ENCODE results near the gene PPP1R12C. TPM values are rescaled to one million over a fixed set of nuclear protein-coding genes. Genes with fewer than 3 reads are reported as not detected.
"Not testable (repeated sequence)": the region's sequence is repeated elsewhere in the genome, so short reads cannot be mapped to it uniquely, and the experiment has no call there.

Gene PPP1R12C
- 227 and 261 TPM in 2 replicates for total RNA-seq (2014; rRNA removed; shearing (Covaris generic))

DNA sequence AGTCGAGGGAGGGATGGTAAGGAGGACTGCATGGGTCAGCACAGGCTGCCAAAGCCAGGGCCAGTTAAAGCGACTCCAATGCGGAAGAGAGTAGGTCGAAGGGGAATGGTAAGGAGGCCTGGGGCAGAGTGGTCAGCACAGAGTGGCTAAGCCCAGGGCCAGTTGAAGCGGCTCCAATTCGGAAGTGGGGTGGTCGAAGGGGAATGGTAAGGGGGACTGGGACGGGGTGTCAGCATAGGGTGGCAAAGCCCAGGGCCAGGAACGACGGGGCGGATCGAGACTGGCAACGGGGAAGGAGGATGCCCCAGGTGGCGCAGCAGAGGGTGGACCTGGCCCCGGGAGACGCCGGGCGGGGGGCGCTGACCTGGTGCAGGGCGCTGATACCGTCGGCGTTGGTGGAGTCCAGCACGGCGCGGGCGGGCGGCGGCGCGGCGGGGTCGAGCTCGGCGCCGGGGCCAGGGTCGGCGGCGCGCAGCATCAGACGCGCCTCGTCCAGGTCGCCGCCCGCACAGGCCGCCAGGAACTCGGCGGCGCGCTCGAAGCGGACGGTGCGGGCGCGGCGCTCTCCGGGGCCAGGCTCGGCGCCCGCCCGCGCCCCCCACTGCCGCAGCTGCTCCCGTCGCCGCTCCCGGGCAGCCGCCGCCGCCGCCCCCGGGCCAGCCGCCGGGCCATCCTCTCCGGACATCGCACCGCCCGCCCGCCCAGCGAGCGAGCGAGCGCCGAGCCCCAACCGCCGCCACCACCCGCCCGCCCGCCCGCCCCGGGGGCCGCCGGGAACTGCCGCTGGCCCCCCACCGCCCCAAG, at the start of gene PPP1R12C:
TSS of gene PPP1R12C (minus strand) at position 779 of the 804 bp plus-strand sequence. CDS start at position 685, 94 bp downstream.
- DNase-seq (ENCODE audit: low spot score) = no peak

DNA sequence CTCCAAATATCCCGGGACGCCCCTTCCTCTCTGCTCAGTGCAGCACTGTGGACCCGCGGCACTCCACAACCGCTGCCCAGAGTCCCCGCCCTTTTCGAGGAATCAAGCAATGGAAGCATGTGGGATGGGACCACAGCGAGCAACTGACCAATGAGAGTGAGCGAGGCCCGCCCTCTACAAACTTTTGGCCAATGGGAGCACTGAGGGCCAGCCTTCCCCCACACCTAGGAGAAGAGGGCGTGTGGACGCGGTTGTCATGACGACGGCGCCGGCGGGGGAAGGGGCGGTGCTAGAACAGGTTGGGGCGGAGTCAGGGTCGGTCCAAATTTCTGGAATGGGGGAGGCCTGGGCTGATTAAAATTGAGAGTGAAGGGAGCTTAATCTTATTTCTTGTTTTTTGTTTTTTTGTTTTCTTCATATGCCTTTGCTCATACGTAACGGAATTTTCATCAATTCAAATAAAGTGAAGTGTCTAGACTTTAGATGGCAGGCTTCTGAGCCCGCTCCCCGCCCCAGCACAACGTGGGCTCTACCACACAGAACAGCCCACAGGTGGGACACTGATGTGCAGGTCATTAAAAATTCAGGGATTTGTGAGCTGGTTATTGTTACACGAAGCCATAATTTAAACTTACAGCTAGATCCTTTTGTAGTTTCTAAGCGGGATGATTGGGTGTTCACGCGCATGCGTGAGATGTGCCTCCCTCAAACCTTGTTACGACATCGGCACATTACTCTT, 49.3 kb upstream of the PPP1R12C start, which contains the start of gene DNAAF3:
TSS of gene DNAAF3 (minus strand) at position 84 of the 739 bp plus-strand sequence. CDS start 200 bp downstream, outside the sequence.
- DNase-seq (ENCODE audit: low spot score) = peak; percentile 100

DNA sequence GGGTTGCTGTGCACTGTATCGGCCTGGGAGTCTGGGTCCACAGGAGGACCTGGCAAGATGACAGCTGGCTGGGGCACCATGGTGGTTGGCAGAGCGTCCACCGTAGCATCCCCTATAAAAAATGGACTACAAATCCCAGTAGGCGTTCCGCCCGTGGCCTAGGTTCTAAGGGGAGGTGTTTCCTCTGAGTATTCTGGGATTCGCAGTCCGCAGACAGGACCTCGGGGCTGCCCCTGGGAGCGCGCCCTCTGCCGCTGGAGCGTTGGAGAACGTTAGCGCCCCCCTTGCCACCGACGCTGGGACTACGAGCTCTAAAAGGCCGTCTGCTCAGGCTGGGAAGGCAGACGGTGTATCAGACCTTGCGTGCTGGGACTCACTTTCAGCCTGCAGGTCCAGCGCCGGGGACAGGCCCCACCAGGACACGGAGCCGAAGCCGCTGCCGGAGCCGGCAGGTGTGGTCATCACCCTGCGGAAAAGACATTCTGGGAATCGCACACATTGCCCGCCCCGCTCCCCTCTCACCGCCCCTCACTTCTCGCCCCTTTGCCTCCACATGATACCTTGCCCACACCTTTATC, 48.6 kb upstream of the PPP1R12C start:
- peak; percentile 97 for DNase-seq (ENCODE audit: low spot score)

DNA sequence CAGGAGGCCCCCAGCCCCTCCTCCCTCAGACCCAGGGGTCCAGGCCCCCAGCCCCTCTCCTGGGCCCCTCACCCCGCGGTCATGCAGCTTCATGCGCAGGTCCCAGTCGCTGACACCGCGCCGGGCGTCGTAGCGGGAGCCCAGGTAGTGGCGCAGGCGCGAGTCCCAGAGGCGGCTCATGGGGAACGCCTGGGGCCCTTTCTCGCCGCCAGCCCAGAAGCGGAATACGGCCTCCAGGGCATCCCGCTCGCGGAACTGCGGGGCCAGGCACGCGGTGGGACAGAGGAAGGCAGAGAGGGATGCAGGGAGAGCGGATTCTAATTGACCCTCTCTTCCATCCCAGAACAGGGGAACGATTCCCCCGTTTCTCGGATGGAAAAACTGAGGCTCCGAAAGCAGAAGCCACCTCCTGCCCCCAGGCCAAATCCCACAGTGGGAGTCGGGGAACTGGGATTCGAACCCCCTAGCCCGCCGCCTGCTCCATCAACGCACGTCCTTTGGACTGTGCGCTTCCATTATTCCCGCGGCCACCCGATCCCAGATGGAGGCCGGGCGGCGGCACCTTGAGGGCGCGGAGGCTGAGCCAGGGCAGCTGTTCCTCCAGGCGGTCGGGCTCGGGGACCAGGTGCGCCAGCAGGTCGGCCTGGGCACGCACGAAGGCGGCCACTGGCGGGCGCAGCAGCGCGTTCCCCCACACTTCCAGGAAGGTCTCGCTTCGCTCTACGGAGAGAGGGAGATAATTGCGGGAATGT, 44.3 kb upstream of the PPP1R12C start:
- DNase-seq (ENCODE audit: low spot score) = no peak

DNA sequence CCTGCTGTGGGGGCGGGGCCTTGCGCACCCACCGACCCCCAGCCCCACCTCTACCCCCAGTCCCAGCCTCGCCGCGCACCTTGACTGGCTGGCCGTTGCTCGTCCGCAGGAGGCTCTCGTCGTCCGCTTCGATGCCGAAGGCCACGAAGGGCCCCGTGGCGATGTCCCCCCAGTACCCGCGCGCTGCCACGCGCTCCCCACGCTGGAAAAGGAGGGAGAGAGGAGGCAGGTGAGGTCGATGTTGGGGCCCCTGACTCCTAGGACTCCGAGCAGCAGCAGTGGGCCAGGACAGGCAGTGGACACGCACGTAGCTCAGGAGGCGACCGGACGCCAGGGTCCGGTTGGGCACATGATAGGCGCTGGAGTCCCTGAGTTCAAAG, 43.5 kb upstream of the PPP1R12C start:
- DNase-seq (ENCODE audit: low spot score) = no peak

DNA sequence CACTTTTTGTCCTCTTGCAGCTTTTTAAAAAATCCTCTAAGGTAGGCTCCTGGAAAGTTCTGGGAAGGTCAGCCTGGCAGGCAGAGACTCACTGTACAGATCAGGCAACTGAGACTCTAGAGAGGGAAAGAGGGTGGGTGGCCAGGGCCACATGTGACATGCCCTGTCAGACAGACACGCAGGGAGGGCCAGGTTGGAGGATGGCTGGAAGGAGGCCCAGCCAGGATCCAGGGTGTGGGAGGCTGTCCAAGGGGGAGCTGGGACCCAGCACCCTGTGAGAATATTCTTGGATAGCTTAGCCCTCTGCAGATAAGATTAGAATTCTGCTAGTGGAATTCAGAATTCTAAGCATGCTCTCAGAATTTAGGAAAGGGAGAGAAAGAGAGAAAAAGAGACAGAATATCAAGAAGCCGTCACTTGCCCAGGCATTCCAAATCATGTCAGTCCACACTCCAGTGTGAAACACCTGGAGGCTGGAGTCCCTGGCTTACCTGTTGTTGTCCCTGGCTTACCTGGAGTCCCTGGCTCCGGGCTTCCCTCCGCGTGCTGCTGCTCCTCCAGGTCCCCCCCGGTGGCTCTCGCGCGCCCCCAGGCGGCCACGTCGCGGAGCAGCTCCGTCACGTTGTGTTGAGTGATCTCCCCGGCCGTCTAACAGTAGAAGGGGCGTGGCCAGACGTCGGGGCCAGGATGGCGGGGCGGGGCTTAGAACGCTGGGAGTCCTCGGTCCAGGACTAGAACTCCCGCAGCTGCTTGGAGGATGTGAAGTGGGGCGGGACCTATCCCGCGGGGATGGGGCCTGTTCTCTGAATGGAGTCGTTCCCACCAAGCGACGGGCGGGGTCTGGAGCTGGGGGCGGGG, 42.9 kb upstream of the PPP1R12C start:
- peak; percentile 99 for DNase-seq (ENCODE audit: low spot score)

DNA sequence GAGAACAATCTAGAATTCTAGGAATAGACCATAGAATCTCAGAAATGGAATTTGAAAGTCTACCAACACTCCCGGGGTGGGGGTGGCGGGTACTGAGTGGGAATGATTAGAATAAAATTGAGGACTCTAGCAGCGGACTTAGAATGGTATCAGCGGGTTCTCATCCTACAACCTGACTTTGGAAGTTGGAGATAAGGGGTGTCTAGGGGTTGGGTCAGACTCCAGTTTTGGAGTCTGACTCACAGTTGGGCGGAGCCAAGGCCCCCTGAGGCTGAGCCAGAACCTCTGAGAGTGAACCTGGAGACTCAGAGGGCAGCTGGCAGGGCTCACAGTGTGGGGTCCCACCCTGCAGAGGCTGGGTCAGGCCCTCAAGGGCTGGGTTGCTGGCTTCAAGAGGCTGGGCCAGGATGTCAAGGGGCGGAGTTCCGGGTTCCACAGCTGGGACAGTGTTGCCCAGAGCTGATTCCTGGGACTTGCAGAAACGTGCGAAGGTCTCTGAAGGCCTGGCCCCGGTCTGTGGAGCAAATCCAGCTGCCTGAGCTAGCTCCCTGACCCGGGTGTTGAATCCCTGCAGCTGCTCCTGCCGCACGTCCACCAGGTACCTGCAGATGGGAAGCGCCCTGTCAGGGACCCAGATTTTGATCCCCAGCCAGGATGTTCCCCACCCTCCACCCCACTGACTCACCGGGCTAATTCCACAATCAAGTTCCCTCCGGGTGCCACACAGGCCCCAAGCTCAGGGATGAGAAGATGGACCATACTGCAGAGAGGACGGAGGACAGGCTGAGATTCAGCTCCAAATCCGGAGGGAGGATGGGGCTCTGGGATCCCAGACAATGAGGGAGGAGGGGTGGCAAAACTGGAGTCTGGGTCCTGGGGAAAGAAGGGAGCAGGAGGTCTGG, 41.7 kb upstream of the PPP1R12C start:
- no peak for DNase-seq (ENCODE audit: low spot score)

DNA sequence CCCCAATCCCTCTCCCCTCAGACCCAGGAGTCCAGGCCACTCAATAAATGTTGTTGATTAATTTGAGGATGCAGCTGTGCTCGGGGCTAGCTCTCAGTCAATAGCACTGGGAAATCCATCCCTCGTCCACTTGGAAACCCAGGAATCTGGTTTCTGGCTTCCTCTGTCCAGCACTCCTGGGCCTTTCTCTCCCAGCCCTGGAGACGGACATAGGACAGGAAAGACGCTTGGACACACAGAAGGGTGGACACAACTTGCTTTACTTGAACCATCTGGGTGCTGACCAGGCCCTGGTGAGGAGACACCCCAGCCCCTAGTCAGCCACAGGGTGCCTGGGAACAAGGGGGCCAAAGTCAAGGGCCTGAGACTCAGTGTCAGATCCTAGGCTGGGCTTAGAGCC, 41.0 kb upstream of the PPP1R12C start:
- no peak for DNase-seq (ENCODE audit: low spot score)

DNA sequence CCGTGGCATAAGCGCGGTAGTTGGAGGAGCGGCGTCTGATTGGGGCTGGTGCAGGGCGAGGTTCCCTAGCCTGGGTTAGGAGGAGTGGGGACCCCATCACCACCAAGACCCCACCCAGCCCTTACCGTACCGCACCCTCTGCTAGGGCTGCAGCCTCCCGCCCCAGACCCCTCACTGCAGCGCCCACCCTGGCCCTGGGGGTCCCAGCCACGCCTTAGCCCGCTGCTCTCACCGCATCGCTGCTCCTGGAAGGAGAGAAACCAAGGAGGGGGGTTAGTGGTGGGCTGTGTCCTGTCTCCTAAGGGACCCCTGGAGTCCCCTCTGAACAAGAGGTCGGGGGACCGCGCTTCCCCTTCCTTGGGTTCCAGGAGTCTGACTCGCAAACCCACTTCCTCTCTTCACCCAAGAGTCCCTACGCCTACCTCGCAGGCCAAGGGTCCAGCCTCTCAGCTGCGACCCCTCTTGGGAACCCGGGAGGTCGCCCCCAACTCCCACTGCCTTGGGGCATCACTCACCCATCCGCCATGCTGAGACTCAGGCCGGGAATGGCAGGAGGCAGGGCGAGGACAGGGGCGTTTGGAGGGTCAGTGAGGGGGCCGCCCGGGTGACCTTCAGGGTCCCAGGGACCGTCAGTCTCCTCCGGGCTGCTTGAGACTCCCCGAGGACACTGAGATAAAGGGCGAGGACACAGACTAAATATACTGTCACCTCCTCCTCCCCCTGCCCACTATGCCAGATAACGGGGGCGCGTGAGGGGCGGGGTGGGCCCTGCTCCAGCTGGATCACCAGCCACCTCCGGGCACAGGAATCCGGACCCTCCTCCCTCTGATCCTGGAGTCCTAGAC, 39.8 kb upstream of the PPP1R12C start, which contains the start of gene TNNI3:
TSS of gene TNNI3 (minus strand) at position 669 of the 845 bp plus-strand sequence. CDS start at position 526, 143 bp downstream.
- no peak for DNase-seq (ENCODE audit: low spot score)

DNA sequence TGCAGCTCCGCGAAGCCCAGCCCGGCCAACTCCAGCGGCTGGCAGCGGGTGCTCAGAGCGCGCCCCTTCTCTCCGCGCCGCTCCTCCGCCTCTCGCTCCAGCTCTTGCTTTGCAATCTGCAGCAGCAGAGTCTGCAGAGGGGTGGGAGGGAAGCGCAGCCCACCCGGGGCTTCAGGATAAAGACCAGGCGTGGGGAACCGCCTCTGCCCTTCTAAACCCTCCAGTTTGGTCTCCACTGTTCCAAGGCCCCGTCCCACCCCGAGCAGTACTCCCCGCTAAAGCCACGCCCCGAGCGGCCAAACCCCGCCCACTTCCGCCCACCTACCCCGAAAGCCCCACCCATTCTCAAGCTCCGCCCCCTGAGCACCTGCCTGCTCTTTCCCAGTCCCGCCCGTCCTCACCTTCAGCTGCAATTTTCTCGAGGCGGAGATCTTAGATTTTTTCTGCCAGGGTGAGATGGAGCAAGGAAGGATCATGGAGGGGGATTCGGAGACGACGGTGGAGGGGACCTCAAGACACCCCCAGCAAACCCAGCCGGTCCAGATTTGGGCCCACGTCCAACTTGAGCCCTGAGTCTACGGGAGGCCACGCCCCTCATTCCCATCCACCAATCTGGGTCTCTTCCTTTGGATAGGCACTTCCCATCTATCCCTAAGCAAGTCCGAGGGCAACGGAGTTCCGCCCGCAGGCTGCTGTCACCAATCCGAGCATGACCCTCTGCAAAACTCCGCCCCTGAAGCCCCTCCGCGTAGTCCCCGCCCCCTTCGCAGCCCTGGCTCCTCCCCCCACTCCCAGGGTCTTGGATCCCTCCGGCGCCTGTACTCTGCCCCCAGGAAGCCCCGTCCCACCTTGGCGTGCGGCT, 39.0 kb upstream of the PPP1R12C start:
- peak; percentile 96 for DNase-seq (ENCODE audit: low spot score)

DNA sequence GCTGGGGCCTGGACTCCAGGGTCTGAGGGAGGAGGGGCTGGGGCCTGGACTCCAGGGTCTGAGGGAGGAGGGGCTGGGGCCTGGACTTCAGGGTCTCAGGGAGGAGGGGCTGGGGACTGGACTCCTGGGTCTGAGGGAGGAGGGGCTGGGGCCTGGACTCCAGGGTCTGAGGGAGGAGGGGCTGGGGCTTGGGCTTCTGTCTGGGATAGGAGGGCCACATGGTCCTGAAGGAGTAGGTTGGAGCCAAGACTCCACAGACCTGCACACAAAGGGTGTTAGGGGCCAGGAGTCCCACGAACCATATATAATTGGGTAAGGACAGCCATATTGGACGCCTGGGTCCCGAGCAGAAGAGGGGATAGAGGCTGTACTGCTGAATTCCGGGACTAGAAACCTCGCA, 38.3 kb upstream of the PPP1R12C start:
- DNase-seq (ENCODE audit: low spot score) = not testable (repeated sequence)

DNA sequence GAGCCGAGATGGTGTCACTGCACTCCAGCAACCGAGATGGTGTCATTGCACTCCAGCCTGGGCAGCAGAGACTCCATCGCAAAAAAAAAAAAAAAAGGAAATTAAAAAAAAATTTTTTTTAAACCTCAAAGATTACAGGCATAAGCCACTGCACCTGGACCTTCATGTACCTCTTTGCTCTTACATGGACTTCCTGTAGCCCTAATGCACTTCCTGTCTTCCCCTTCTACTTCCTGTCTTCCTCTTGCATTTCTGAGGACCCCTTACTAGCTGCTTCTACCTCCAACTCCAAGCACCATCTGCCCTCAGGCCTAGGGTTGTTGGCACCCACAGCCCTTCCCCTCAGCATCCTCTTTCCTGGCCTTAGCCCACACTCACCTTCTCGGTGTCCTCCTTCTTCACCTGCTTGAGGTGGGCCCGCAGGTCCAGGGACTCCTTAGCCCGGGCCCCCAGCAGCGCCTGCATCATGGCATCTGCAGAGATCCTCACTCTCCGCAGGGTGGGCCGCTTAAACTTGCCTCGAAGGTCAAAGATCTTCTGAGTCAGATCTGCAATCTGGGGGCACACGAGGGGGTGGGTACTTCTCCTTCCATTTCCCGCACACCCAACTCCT, 36.3 kb upstream of the PPP1R12C start:
- no peak for DNase-seq (ENCODE audit: low spot score)

DNA sequence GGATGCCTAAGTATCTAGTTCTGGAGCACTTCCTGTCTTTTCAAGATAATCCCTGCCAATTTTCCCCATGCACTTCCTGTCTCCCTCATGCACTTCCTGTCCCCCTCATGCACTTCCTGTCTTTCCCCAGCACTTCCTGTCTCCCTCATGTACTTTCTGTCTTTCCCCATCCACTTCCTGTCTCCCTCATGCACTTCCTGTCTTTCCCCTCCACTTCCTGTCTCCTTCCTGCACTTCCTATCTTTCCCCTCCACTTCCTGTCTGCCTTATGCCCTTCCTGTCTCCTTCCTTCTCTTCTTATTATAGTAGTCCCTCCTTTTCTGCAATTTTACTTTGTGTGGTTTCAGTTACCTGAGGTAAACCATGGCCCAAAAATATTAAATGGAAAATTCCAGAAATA, 34.6 kb upstream of the PPP1R12C start:
- DNase-seq (ENCODE audit: low spot score) = peak; percentile 53

DNA sequence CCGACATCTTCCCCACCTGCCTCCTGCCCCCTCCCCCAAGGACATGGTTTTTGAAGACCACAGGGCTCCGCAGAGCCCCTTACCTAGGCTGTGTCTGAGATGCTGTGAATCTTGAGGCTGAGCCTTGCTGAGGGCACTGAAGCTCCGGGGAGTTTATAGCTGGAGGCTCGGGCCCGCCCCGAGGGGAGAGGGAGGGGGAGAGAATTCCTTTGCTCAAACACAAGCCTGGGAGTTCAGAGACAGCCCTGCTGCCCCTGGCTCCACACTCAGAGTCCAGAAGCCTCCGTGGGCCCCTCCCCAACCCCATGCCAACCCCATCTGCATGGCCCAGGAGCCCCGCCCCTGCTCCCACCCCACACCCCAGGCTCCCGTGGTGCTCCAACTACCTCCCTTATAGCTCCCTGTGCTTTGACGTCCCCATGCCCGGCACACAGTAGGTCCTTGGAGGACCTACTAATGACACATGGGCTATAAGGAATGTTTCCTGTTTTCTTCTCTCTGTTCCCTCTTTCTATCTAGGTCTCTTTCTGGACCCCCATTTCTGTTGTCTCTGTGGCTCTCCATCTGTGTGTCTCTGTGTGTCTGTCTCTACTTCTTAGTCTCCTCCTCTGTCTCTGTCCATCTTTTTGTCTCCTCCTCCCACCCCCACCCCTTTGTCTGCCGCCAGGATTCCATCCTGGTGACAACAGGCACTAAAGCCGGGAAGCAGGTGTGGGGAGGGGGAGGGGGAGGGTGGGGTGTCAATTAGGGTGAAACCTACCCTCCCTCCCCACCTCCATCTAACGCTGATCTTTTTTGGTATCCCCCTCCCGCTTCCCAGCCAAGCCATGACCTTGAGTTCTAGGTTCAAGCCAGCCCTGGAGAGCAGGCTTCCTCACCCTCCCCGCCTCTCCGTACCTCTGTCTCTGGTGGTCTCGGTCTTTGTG, 31.9 kb upstream of the PPP1R12C start, which contains the start of gene TNNT1:
TSS of gene TNNT1 (minus strand) at position 129 of the 926 bp plus-strand sequence. CDS start 2,049 bp downstream, outside the sequence.
- DNase-seq (ENCODE audit: low spot score) = no peak

DNA sequence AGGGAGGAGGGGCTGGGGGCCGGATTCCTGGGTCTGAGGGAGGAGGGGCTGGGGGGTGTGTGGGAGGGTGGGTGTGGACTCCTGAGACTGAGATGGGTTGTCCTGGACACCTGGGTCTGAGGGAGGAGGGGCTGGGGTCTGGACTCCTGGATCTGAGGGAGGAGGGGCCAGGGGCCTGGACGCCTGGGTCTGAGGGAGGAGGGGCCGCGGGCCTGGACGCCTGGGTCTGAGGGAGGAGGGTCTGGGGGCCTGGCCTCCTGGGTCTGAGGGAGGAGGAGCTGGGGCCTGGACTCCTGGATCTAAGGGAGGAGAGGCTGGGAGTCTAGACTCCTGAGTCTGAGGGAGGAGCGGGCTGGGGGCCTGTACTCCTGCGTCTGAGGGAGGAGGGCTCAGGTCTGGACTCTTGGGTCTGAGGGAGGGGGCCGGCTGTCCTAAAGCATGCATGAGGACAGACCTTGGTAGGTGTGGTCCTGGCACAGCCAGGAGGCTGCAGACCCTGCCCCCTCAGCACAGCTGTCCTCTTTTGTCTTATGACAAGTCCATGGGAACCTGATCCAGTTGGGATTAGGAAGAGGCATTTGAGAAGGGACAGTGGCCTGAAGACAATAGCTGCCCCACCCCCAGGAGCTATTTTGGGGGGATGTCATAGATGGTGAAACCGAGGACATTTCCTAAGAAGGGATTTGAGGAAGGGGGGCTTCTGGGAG, 30.3 kb upstream of the PPP1R12C start:
- no peak for DNase-seq (ENCODE audit: low spot score)
